Gastroesophageal sphincter (tissue), 4 donors: ENCODE results near the gene ZNF528. TPM values are rescaled to one million over a fixed set of nuclear protein-coding genes. Genes with fewer than 3 reads are reported as not detected.
A peak's percentile ranks its signal among the peaks of the same experiment; 100 is the strongest.

Experiments used
- ATAC-seq: fragments of 150-250 bp; one replicate; pipeline ENCODE4 v1.9.1; 2016; ENCODE audit warnings: mild to moderate bottlenecking, moderate library complexity
- H3K27ac ChIP-seq, 4 donors: fragments of 200-600 bp; sonication (generic) in 3 of 4; 1 replicate in 3 of 4; 2 replicates in 1 of 4; pipeline ENCODE4 v1.5.1; 2016 to 2019
- H3K27me3 ChIP-seq: fragments of 200-600 bp; sonication (generic); one replicate; pipeline ENCODE4 v1.5.1; 2019
- H3K36me3 ChIP-seq, 2 donors: fragments of 200-600 bp; sonication (generic); one replicate each; pipeline ENCODE4 v1.5.1; 2019; ENCODE audit warnings: control low read depth in 1 of 2
- H3K4me1 ChIP-seq, 3 donors: fragments of 200-600 bp; sonication (generic); 1 replicate in 2 of 3; 2 replicates in 1 of 3; pipeline ENCODE4 v1.5.1; 2016 to 2019; ENCODE audit warnings: control low read depth in 2 of 3
- H3K4me3 ChIP-seq, 2 donors: fragments of 200-600 bp; sonication (generic); one replicate each; pipeline ENCODE4 v1.5.1; 2019; ENCODE audit warnings: mild to moderate bottlenecking in 1 of 2, moderate library complexity in 1 of 2
- H3K9me3 ChIP-seq, 3 donors: fragments of 200-600 bp; sonication (generic); one replicate each; pipeline ENCODE4 v1.5.1; 2017 to 2019; ENCODE audit warnings: control low read depth in 2 of 3
- EP300 ChIP-seq: sonication (generic); formaldehyde crosslinking; IDR thresholded peaks from one replicate; pipeline ENCODE4 v1.6.1; 2017; ENCODE audit warnings: antibody characterized with exemption, mild to moderate bottlenecking
- POLR2A ChIP-seq, 2 donors: fragments of 450-650 bp; IDR thresholded peaks; one replicate each; pipeline ENCODE4 v1.6.1; 2017; ENCODE audit warnings: antibody characterized with exemption in 2 of 2, mild to moderate bottlenecking in 2 of 2, moderate library complexity in 1 of 2
- POLR2AphosphoS5 ChIP-seq: sonication (generic); formaldehyde crosslinking; IDR thresholded peaks from one replicate; pipeline ENCODE4 v1.6.1; 2017; ENCODE audit warnings: antibody characterized with exemption
- WGBS, 2 donors: methylation state at CpG; one replicate each; pipeline ENCODE4 v1.1.5; 2018; ENCODE audit warnings: low coverage in 1 of 2; 5-methylcytosine and 5-hydroxymethylcytosine counted together
- total RNA-seq, 4 donors: library from RNA; depleted of rRNA; stranded (reverse); fragments of >200 nt; gene quantifications; one replicate each; pipeline ENCODE4 v1.1.0, GENCODE V29; 2016
- TF ChIP-seq, protein P1 (sequence below), 4 experiments: fragments of 200-600 bp in 2 of 4; fragments of 450-650 bp in 2 of 4; sonication (generic) in 1 of 4; IDR thresholded peaks; one replicate each; pipeline ENCODE4 v1.5.1; 2017 to 2019; ENCODE audit warnings: antibody characterized with exemption in 4 of 4, mild to moderate bottlenecking in 2 of 4, moderate library complexity in 2 of 4

The ZNF528 gene
- total RNA-seq, 4 donors from 2014 or later: 12.1 to 52.1 (median 23.5) TPM

DNA sequence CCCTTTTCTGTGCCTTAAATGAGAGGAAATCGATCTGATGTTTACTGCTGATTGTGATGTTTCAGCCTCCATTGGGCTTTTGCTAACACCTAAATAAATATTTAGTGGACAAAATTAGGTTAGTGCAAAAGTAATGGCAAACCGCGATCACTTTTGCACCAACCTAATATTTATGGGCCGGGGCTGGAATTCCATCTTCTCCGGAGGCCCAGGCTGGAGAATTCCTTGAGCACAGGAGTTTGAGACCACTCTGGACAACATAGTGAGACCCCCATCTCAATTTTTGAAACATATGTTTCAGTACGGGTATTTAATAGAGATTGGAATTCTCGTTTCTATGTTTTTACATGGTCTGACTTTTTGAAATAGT lies 27.3 kb upstream of the ZNF528 start:
- TF ChIP-seq POLR2A (IDR thresholded peaks at IDR 0.05) (no peak), POLR2AphosphoS5 (no peak), EP300 (no peak)
- TF ChIP-seq, protein P1, sequence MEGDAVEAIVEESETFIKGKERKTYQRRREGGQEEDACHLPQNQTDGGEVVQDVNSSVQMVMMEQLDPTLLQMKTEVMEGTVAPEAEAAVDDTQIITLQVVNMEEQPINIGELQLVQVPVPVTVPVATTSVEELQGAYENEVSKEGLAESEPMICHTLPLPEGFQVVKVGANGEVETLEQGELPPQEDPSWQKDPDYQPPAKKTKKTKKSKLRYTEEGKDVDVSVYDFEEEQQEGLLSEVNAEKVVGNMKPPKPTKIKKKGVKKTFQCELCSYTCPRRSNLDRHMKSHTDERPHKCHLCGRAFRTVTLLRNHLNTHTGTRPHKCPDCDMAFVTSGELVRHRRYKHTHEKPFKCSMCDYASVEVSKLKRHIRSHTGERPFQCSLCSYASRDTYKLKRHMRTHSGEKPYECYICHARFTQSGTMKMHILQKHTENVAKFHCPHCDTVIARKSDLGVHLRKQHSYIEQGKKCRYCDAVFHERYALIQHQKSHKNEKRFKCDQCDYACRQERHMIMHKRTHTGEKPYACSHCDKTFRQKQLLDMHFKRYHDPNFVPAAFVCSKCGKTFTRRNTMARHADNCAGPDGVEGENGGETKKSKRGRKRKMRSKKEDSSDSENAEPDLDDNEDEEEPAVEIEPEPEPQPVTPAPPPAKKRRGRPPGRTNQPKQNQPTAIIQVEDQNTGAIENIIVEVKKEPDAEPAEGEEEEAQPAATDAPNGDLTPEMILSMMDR (IDR thresholded peaks at IDR 0.05): no peak
- peaks cover 2 to 55% of the 10 kb centered on the region in 2 donors for H3K36me3 ChIP-seq
- peaks cover 0 to 48% (median 0%) of the 10 kb centered on the region in 3 donors for H3K9me3 ChIP-seq
- H3K27me3 ChIP-seq: no peaks in the 10 kb centered on the region
- no peak for ATAC-seq
- H3K4me3 ChIP-seq: peak overlapping the region; percentile 56 to 72
- peaks cover 0 to 6% (median 2%) of the 10 kb centered on the region in 3 donors for H3K4me1 ChIP-seq
- 38 to 100% methylated on average over 2 to 7 of the region's 7 CpGs for WGBS, 2 donors
- peak overlapping the region; percentile 76 to 95 (median 95) for H3K27ac ChIP-seq

DNA sequence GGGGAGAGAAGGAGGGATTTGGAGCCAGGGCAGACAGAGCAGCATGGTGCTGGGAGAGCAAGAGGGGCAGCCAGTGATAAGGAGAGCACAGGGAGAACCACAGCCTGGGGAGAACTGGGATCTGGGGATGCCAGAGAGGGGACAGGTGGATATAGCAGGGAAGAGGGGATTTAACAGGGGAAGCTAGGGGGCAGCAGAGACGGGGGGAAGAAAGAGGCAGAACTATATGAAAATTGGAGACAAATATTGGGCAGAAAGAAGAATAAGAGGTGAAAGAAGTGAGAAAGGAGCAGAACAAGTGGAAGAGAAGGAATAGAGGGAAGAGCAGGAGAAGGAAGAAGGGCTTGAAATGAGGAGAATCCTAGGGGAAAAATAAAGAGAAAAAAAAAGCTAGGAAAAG lies 6.5 kb upstream of the ZNF528 start:
- peaks cover 0 to 82% (median 2%) of the 10 kb centered on the region in 3 donors for H3K9me3 ChIP-seq

GRCh38 chr19:52398081-52398441 lies 412 bp downstream of the ZNF528 start:
- WGBS, 2 donors: 3 to 7% methylated on average over 12 to 13 of the region's 14 CpGs
- peak overlapping the region; percentile 26 to 85 (median 75) for H3K27ac ChIP-seq
- peak overlapping the region; percentile 82 to 96 for H3K4me3 ChIP-seq
- TF ChIP-seq POLR2AphosphoS5: no peak
- no peak for TF ChIP-seq EP300
- TF ChIP-seq, protein P1 (IDR thresholded peaks at IDR 0.05): no peak
- no peak for TF ChIP-seq POLR2A (IDR thresholded peaks at IDR 0.05)
- H3K9me3 ChIP-seq: peaks cover 0 to 30% (median 0%) of the 10 kb centered on the region in 3 donors
- H3K36me3 ChIP-seq: peaks cover 0 to 71% of the 10 kb centered on the region in 2 donors
- H3K4me1 ChIP-seq: peaks cover 0 to 23% (median 0%) of the 10 kb centered on the region in 3 donors
- no peak for ATAC-seq
- H3K27me3 ChIP-seq: no peaks in the 10 kb centered on the region

More for the DNA sequence above, 6.5 kb upstream of the ZNF528 start:
- Histone ChIP-seq H3K27ac (no peak overlapping the region), H3K27me3 (no peaks in the 10 kb centered on the region), H3K4me1 (no peaks in the 10 kb centered on the region), H3K36me3 (peaks cover 0 to 83% of the 10 kb centered on the region in 2 donors), H3K4me3 (no peak overlapping the region)
- WGBS, 2 donors: 18% methylated on average over 1 of the region's 1 CpG; no CpG with 5 or more reads in 1 of the 2 donors
- ATAC-seq: no peak
- no peak for TF ChIP-seq POLR2A (IDR thresholded peaks at IDR 0.05)
- TF ChIP-seq POLR2AphosphoS5: no peak
- TF ChIP-seq EP300: no peak
- TF ChIP-seq, protein P1 (IDR thresholded peaks at IDR 0.05): no peak

DNA sequence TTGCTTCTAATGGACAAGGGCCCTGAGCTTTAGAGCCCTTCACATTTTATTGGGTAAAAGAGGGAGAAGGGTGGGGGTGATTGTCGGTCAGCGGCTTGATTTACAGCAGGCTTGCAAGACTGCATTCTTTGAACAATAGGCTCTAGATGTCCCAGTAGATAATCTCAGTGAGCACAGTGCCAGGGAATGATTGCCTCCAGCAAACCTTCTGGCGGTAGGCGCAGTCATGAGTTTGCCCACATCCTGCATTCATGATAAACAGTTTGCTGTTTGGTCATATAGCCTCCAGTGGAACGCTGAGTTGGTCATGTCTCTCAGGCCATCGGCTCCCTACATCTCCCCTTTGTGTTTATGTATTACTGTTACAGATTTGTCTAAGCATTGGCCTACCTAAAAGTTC lies 12.6 kb downstream of the ZNF528 start:
- Histone ChIP-seq H3K4me1 (no peaks in the 10 kb centered on the region), H3K4me3 (no peak overlapping the region), H3K9me3 (peaks cover 2 to 100% (median 4%) of the 10 kb centered on the region in 3 donors), H3K36me3 (peaks cover 12 to 100% of the 10 kb centered on the region in 2 donors), H3K27me3 (no peaks in the 10 kb centered on the region), H3K27ac (no peak overlapping the region)
- 93 to 94% methylated on average over 3 to 5 of the region's 6 CpGs for WGBS, 2 donors
- no peak for ATAC-seq
- TF ChIP-seq, protein P1 (IDR thresholded peaks at IDR 0.05): no peak
- no peak for TF ChIP-seq POLR2AphosphoS5
- TF ChIP-seq EP300: no peak
- no peak for TF ChIP-seq POLR2A (IDR thresholded peaks at IDR 0.05)

GRCh38 chr19:52415711-52416110 lies 18.1 kb downstream of the ZNF528 start:
- no peak overlapping the region for H3K4me3 ChIP-seq
- WGBS, 2 donors: 95 to 99% methylated on average over 5 of the region's 5 CpGs
- ATAC-seq: no peak
- H3K4me1 ChIP-seq: no peaks in the 10 kb centered on the region
- TF ChIP-seq, protein P1 (IDR thresholded peaks at IDR 0.05): no peak
- TF ChIP-seq EP300 (no peak), POLR2A (IDR thresholded peaks at IDR 0.05) (no peak), POLR2AphosphoS5 (no peak)
- H3K27me3 ChIP-seq: no peaks in the 10 kb centered on the region
- H3K27ac ChIP-seq: no peak overlapping the region
- peaks cover 4 to 100% (median 15%) of the 10 kb centered on the region in 3 donors for H3K9me3 ChIP-seq
- H3K36me3 ChIP-seq: peaks cover 2 to 51% of the 10 kb centered on the region in 2 donors
